Middle frontal gyrus (tissue), 1 donor: ENCODE results near the gene STAC2.

Experiments used
- DNase-seq: peaks from one replicate; pipeline ENCODE4 v3.0.0-alpha.2; 2015; ENCODE audit warnings: low spot score; ENCODE audit errors: extremely low spot score

The STAC2 gene

DNA sequence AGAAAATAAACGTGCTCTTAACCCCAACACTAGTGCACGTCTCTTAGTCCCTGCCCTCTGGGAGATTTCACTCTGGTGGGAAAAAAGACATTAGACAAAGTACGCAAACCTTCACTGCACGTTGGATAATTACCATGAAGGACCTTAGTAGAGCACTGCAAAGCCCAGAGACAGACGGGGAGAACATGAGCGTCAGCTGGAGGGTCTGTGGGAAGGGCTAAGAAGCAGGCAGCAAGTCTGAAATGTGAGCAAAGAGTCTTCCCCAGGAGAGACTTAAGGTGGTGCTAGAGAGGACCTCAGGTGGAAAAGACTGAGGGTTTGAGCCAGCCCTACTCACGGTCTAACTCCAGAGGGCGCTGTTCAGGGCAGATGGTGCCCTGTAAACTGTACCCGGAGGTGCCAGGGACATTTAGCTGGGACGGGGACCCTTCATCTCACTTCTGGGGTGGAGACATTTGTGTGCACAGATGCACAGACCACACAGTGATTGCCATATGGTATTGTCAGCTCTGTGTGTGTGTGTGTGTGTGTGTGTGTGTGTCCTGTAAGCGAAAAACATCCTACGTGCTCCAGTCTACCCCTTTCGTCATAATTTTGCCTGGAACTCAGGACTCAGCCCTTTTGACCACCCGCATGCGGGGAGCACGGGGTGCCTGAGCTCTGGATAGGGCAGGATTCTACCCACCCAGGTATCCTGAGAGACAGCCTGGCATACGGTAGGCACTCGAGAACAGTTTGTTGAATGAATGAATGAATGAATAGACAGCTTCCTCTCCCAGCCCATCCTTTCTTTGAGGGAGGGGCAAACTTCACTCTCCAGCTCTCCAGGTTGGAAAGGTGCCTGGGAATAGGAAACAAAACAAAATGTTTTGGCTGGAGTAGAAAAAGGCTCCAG, 10.1 kb upstream of the STAC2 start:
- DNase-seq = no peak

DNA sequence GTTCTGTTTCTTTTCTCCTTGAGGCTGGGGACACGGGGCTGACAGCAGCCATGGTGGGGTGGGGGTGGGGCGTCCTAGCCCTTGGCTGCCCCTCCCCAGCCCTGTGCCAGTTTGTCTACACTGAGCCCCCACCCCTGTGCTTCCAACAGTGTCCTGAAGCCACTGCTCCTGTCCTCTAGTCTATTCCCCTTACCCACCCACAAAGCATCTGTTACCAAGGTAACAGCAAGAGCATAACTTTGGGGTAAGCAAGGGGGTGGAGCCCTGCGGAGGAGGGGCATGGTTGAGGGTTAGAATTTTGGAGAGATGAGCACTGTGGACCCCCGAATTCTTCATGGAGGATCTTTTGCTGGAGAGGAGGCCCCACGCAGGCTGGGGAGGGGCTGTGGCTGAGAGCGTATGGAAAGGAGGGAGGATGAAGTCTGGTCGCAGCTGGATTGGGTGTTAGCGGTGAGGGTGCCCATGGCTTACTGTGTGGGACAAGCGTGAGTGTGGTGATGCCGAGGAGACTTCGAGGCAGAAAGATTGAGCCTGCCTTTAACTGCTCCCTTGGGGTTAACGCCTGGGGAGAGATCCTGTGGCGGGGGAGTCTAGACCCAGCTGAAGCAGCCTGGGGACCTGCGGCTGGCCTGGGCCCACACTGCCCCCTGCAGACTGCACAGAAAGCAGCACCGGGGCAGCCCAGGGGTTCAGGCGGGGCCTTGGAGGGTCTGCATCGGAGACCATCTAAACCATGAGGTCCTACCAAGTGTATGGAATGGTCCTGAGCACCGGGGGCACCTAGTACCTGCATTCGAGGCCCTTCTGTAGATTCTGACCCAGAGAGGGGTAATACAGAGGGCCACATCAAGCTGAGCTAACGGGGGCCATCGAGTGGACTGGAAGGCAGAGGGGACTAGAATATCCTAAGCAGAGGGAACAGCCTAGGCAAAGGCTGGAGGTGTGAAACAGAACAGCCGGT, 6.1 kb upstream of the STAC2 start:
- no peak for DNase-seq

DNA sequence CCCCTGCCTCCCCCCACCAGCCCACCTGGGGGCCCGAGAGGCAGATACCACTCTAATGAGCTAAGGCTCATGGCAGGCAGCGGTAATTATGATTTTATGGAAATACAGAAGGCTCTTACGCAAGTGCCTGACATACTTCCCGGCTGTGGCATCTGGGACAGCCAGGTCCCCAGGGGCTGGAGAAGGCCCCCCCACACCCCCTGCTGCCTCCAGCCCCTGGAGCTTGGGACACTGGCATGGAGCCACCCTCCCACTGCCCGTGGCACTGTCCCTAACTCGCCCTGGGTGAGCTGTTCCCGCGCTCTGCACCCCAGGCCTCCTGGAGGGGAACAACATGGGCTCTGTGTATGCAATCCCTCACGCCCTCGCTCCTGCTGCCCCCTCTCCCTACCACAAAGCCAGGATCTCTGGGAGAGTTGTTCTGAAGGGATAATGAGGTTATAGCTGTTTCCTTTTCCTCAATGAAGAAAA, 5.4 kb upstream of the STAC2 start:
- no peak for DNase-seq

DNA sequence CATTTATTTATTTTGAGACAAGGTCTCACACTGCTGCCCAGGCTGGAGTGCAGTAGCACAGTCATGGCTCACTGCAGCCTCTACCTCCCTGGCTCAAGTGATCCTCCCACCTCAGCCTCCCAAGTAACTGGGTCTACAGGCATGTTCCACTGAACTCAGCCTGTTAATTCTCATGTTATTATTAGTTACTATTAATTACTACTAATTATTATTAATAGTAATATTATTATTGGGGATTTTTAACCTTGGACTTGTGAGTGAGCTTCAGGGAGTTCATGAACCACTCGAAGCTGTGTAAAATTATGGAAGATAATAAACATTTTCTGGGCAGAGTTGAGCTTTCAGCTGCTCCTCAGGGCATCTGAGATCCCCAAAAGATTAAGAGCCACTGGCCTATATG, 4.6 kb upstream of the STAC2 start:
- no peak for DNase-seq

DNA sequence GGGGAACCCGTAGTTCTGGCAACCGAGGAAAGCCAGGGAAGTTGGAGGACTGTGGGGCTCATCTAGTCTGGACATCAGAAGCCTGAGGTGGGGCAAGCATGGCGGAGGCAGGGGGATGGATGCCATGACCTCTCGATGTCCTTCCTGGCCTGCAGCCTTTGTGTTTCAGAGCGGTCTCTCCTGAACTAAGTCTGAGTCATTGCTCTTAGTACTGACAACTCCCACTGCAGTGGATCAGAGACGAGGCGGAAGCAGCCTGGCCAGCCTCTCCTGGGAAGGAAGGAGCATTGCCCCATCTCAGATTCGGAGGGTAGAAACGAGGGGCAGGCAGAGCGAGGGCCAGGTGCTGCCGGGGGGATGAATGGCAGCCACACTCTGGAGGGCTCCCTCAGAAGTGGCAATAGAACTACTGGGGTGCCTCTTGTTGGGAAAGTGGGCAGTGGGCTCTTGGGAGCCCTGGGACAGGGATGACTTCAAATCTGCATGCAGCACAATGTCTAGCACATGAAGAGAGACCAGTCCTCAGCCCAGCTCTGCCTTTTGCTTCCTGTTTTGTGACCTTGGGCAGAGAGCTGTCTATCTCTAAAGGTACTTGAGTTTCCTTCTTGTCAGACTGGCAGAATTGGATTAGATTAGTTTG, 3.6 kb upstream of the STAC2 start:
- DNase-seq = no peak

DNA sequence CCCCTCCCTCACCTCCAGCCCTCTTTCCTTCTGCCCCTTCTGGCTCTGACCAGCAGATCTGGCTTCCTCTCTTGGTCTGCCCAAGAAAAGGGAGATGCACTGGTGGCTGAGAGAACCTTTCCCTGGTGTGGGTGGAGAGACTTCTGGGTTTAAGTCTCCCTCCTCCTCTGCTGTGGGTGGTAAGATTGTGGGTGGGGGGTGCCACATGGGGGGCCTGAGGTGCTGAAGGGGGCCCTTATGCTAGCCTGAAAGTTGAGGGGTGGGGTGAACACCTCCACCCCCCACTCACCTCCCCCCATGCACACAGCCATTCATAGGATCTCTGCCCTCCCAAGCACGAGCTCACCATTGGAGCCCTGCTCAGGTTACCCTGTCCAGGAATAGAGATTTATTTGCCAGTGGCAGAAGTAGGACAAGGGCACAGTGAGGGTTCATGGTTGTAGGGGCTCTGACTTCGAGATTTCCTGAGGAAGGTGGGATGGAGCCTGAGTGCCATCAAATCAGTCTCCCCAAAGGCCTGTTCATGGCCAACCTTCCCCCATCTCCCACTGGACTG, 1.7 kb upstream of the STAC2 start:
- DNase-seq = no peak

DNA sequence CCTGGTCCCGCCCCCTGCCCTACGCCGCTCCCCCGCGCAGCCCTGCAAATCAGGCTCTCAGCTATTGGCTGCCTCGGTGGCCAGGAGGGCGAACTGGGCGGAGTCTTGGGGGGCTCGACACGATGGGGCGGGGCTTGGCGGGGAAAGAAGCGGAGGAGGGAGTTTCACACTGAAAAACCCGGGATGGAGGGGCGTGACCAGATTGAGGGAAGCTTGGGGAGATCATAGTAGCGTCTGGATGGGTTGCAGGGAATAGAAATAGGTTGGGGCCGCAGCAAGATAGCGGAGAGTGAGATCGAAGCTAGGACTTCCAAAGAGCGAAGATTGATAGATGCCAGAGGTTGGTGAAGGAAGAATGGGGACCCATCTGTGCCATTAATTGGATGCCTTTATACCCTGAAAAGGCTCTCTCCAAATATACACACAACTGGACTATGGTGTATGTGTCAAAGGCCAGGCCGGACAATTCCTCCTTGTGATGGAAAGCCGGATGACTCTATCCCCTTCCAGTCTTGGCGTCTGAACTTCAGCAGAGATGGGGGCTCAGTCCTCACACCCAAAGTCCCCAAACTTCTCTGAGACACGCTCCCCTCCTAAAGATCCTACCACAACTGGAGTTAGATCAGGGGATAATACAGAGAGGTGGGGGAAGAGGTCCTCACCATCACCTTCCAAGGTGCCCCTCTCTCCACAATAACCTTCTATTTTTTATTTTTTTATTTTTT, 376 bp upstream of the STAC2 start:
- DNase-seq = no peak

DNA sequence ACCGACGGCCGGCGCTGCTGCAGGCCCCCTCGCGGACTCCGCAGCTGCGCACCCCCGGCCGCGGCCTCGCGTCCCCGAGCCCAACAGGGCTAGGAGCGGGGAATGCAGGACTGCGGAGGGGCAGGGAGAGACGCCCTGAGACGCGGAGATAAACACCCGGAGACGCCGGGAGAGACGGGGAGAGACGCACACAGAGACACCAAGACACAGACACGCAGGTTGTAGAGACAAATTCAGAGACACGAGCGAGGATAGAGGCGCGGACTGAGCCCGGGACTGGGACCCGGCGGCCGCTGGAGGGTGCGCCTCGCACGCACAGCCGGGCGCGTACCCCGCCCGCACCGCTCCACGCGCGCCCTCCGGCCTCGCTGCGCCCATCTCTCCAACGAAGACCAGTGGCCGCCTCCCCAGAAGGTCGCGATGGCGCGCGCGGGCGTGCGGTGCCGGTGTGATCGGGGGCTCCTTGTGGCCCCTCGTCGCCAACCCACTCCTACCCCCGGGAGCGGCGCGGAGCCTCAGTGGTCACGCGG, 902 bp downstream of the STAC2 start:
- no peak for DNase-seq

DNA sequence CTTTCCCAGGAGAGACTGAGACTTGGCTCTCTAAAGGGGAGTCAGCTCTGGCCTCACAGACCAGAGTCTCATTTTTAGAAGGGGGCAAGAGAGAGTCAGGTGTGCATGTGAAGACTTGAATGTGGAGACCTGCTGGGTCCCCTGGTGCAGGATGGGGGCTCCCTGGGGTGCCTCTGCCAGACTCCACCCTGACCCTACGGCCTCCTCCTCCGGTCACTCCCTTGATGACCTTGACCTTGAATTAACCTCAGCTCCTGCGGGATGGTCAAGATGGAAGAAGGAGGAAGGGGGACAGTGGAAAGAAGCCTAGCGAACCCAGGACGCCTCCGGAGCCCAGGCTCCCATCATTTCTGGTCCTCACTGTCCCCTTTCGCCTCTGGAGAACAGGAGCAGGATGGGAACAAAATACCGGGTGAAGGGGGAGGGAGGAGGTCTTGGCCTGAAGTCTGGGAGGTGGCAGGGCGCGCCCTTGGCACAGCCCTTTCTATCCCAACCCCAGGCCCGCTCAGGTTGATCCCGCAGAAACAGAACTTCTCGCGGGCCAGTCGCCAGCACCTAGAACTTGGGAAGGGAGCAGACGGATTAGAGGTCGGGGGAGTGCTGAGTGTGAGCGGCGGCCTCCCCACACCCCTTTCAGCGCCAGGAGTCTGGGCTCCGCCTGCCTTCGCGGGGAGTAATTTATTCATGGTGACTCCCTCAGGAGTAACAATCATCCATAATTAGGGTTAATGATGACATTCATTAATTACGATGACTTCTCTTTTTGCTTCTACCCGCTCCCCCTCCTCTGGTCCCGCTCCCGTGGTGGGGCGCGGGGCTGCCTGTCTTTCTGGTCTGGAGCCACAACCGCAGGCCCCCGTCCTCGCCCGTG, 1.6 kb downstream of the STAC2 start:
- DNase-seq = no peak

DNA sequence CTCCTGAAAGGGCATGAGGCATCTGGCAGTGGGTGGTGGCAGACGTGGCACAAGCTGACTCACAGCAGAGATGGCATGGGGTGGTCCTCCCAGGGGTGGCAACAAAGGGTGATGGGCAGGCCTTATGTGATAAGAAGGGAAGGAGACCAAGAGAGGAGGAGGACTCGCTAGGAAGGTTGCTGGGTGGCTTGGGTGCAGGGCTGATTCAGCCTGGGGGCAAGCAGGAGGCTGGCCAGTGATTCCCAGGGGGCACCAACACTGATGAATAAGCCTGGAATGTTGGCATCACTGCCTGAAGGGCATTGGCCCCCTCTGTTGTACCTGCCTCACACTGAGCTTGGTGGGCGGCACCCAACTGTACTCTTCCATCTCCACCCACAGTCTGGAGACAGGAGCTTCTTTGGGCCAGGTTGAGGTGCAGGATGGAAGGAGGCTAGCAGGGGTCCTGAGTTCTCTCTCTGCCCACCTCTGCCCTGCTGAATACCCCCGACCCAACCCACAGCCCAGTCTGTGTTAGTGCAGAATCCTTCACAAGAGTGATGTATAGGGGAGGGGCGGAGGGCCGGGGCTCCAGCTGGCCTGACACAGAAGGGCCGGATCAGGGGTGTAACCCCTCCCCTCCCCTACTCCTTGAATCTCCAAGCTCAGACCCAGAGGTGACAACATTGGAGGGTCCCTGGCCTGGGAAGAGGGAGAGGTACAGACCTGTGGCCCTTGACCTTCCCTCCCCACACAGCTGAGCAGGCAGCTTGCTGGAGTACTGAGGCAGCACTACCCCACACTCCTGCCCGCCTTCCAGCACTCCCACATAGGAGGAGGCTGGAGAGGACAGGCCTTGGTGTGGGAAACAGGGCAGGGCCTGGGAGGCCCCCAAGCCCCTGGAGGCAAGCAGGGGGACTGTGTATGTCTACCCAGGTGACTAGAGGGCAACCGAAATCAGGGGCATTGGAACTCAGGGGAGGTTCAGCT, 2.6 kb downstream of the STAC2 start:
- no peak for DNase-seq

DNA sequence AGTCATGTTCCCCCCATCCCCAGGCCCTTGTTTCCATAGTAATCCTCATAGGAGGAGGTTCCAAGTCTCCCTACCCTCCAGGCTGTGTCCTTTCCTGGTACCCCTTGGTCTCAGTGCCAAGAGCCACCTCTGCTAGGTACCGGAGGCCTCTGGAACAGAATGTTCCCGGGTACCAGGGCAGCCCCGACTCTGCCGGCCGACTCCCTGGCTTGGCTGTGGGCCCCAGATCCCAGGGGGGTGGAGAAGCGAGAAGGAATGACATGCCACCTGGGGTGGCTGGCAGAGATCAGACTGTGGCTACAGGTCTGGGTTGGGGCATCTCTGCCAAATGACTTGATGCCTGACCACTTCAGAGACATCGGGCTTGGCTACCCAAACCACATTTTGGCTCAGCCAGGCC, 3.6 kb downstream of the STAC2 start:
- no peak for DNase-seq

DNA sequence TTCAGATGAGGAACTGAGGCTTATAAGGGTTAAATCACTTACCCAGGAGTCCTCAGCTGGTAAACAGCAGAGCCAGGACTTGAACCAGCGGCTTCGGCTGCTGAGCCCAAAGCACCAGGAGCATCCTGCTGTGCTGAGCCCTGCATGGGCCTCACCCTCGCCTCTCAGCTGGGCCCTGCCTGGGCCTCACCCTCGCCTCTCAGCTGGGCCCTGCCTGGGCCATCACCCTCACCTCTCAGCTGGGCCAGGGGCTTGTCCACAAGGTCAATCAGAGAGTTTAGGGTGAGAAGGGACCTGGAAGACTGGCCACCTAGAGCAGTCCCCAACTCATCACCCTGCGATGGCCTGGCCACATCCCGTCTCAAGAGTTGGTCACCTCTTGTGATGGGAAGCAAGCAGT, 4.2 kb downstream of the STAC2 start:
- DNase-seq = no peak

DNA sequence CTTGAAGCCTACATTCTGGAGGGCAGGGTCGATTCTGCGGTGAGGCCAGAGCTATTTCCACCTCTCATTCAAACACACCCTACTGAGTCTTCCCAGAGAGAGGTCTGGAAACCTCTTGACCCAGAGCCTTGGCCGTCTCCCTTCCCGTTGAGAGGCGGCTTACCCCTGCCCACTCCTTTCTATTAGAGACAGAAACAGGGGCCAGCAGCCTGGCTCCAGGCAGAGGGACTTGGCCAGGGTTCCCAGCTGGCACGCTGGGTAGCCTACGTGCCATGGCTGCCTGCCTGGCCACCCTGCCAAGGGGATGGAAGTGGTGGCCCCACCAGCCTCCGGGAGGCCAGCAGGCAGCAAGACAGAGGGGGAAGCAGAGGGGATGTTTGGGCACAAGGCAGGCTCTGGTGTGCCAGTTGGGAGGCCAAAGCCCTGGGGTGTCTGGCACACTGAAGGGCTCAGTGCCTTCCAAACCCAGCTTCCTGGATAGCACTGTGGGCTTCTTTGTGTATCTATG, 6.0 kb downstream of the STAC2 start:
- no peak for DNase-seq

DNA sequence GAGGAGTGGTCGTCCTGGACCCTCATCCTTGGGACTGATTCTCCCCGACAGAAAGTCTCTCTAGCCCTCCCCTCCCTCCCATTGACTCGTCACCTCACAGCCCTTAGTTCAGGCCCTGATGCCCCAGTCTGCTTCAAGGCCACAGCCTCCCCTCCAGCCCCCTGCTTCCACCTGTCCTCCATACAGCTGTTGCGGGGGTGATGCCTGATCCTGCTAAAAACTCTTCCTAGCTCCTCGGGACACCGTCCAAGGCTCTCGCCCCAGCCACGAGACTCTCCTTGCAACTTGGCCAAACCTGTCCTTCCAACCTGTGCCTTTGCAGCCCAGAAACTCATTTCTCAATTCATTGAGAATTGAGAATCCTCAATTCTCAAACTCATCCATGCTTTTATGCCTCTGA, 6.8 kb downstream of the STAC2 start:
- DNase-seq = no peak

DNA sequence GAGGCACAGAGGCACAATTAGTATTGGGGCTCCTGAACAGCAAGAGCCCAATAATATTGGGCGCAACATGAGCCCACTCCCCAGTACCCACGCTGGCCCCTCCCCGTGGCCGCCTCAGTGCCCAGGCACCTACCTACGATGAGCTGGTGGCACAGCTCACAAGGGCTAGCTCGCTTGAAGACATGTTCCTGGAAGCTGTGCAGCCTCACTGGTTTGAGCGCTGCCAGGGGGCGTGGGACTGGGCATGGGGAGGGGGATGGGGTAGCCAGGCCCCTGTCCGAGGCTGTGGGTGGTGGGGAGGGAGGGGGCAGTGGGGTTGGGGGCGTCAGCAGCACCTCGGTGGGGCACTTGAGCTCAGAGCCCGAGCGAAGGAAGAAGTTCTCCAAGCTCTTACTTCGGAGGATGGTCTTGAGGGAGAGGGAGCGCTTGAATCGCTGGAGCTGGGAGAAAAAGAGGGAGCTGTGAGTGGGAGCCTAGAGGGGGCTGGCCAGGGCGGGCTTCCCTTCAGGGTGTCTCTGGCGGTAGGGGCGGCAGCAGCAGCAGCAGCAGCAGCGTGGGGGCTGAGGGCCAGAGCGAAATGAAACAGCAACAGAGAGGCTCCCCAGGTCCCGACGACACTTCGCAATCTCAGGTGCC, 7.9 kb downstream of the STAC2 start:
- DNase-seq = no peak

DNA sequence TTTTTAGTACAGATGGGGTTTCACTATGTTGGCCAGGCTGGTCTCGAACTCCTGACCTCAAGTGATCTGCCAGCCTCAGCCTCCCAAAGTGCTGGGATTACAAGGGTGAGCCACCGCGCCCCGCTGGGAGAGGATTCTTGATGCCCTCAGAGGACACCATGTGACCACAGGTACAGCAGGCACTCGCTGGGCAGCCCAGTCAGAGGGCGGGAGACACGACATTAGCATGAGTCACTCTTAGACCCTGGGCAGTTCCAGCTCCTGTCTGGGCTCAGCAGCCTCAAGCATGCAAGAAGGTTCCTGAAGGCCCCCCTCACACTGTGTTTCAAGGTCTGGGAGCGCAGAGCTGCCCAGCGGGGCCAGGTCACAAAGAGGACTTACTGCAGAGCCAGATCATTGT, 11.9 kb downstream of the STAC2 start:
- no peak for DNase-seq

DNA sequence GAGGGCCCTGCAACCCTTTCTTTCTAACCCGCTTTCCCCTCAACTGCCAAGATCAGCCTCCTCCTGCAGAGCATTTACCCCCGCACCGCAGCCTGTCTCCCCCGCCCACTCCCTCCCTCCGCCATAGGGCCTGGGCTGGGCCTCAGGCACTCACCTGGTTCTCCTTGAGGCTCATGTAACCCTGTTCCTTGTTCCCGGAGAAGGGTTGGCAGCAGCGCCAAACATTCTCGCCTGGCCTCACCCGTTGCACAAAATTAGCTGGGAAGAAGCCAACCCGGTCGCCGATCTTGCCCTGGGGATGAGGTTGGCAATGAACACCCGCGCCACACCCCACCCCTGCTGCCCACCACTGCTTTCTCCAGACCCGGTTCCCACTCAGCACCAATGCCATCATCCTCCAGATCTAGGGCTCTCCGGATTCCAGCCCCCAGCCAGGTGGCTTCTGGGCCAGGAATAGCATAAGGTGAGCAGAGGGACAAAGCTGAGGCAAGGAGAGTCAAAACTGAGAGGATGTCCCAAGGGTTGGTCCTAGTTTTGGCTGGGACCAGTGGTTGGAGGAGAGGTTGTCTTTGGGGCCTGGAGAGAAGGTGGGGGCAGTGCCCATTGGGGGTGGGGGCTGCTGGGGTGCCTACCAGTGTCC, 12.8 kb downstream of the STAC2 start:
- DNase-seq = no peak
